Liver (tissue), 4 donors: ENCODE measurements around the gene ADGRF4. TPM values are rescaled to one million over a fixed set of nuclear protein-coding genes. Genes with fewer than 3 reads are reported as not detected.

ENCODE experiments used
- polyA plus RNA-seq, 2 donors: library from polyadenylated mRNA; stranded (reverse) in 1 of 2; unstranded in 1 of 2; fragments of 200-250 nt in 1 of 2; fragments of >200 nt in 1 of 2; fragmentation: Nextera tagmentation in 1 of 2; extraction: Ambion mirVana in 1 of 2; gene quantifications; one replicate each; pipeline versions ENCODE4 v1.2.1 to v1.2.3, GENCODE V29; 2013 to 2015
- total RNA-seq, 2 donors: library from RNA; depleted of rRNA; stranded (reverse); fragments of >200 nt; gene quantifications; one replicate each; pipeline ENCODE4 v1.2.3, GENCODE V29; 2014
- donor health status: healthy.
- donor health status: healthy.
- donor health status: healthy.

ADGRF4 gene
- total and polyA plus RNA-seq, 4 donors = not detected

Other genes with a start within 250 kb of the ADGRF4 start
- 10 to 100 TPM; 17.3 to 22.4 TPM for gene CD2AP, start 220.8 kb upstream of the ADGRF4 start, total RNA-seq
- gene CD2AP, start 220.8 kb upstream of the ADGRF4 start, polyA plus RNA-seq = 1 to 10 TPM; 5.7 to 5.8 TPM
- not detected for gene OPN5, start 83.5 kb downstream of the ADGRF4 start, total RNA-seq
- gene OPN5, start 83.5 kb downstream of the ADGRF4 start, polyA plus RNA-seq = not detected